Suprapubic skin (tissue), 4 donors: ENCODE results near the gene GNB3.

Experiments used
- EP300 ChIP-seq: sonication (generic); formaldehyde crosslinking; IDR thresholded peaks from one replicate; pipeline ENCODE4 v1.6.1; 2017; ENCODE audit warnings: antibody characterized with exemption
- POLR2A ChIP-seq, 2 donors: fragments of 450-650 bp; IDR thresholded peaks; one replicate each; pipeline ENCODE4 v1.6.1; 2017; ENCODE audit warnings: antibody characterized with exemption in 2 of 2, mild to moderate bottlenecking in 2 of 2, moderate library complexity in 2 of 2
- POLR2AphosphoS5 ChIP-seq, 3 donors: sonication (generic); formaldehyde crosslinking; IDR thresholded peaks; one replicate each; pipeline ENCODE4 v1.6.1; 2017; ENCODE audit warnings: antibody characterized with exemption in 3 of 3
- TF ChIP-seq, protein P1 (sequence below), 2 donors: fragments of 200-600 bp in 1 of 2; fragments of 450-650 bp in 1 of 2; sonication (generic) in 1 of 2; IDR thresholded peaks; one replicate each; pipeline ENCODE4 v1.5.1; 2016 to 2019; ENCODE audit warnings: antibody characterized with exemption in 2 of 2, mild to moderate bottlenecking in 1 of 2, moderate library complexity in 1 of 2

DNA sequence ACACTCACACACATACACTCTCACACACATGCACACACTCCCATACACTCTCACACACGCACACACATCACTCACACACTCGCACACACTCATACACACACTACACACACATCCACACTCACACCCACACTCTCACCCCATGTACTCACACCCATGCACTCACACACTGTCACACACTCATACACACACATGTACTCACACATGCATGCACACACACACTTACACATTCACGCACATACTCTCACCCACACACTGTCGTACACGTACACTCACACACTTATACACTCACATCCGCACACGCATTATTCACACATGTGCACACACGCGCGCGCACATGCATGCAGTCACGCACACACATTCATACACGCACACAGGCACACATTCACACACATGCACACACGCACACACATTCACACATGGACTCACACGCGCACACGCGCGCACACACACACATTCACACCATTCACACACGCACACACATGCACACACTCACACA, 23.0 kb upstream of the GNB3 start:
- TF ChIP-seq POLR2AphosphoS5 (IDR thresholded peaks at IDR 0.05) (no peak), POLR2A (IDR thresholded peaks at IDR 0.05) (no peak), EP300 (no peak)
- TF ChIP-seq, protein P1, sequence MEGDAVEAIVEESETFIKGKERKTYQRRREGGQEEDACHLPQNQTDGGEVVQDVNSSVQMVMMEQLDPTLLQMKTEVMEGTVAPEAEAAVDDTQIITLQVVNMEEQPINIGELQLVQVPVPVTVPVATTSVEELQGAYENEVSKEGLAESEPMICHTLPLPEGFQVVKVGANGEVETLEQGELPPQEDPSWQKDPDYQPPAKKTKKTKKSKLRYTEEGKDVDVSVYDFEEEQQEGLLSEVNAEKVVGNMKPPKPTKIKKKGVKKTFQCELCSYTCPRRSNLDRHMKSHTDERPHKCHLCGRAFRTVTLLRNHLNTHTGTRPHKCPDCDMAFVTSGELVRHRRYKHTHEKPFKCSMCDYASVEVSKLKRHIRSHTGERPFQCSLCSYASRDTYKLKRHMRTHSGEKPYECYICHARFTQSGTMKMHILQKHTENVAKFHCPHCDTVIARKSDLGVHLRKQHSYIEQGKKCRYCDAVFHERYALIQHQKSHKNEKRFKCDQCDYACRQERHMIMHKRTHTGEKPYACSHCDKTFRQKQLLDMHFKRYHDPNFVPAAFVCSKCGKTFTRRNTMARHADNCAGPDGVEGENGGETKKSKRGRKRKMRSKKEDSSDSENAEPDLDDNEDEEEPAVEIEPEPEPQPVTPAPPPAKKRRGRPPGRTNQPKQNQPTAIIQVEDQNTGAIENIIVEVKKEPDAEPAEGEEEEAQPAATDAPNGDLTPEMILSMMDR (IDR thresholded peaks at IDR 0.05): no peak
